Adipocyte (in vitro differentiated cells): ENCODE data around the gene AMDHD2.

Source experiments
- DNase-seq: peaks from one replicate; pipeline ENCODE4 v3.0.0-alpha.2; 2015; ENCODE audit warnings: low read depth
- H3K27me3 ChIP-seq: replicated peaks from 2 replicates; pipeline ENCODE4 v1.7.0; 2013; ENCODE audit warnings: mild to moderate bottlenecking, low read length, moderate library complexity; ENCODE audit not compliant: control insufficient read depth, insufficient read depth
- H3K36me3 ChIP-seq: 2 replicates; pipeline ENCODE4 v1.7.0; 2013; ENCODE audit warnings: low read length, mild to moderate bottlenecking, moderate library complexity; ENCODE audit not compliant: control insufficient read depth, insufficient read depth, severe bottlenecking
- H3K4me1 ChIP-seq: 2 replicates; pipeline ENCODE4 v1.7.0; 2013; ENCODE audit warnings: mild to moderate bottlenecking, low read length, moderate library complexity; ENCODE audit not compliant: control insufficient read depth, insufficient read depth
- H3K4me3 ChIP-seq: 2 replicates; pipeline ENCODE4 v1.7.0; 2013; ENCODE audit warnings: mild to moderate bottlenecking, low read length, moderate library complexity
- H3K9ac ChIP-seq: 2 replicates; pipeline ENCODE4 v1.7.0; 2013; ENCODE audit warnings: mild to moderate bottlenecking, low read length, moderate library complexity
- H3K9me3 ChIP-seq: 2 replicates; pipeline ENCODE4 v1.7.0; 2013; ENCODE audit warnings: mild to moderate bottlenecking, low read length, moderate library complexity; ENCODE audit not compliant: control insufficient read depth

The AMDHD2 gene

DNA sequence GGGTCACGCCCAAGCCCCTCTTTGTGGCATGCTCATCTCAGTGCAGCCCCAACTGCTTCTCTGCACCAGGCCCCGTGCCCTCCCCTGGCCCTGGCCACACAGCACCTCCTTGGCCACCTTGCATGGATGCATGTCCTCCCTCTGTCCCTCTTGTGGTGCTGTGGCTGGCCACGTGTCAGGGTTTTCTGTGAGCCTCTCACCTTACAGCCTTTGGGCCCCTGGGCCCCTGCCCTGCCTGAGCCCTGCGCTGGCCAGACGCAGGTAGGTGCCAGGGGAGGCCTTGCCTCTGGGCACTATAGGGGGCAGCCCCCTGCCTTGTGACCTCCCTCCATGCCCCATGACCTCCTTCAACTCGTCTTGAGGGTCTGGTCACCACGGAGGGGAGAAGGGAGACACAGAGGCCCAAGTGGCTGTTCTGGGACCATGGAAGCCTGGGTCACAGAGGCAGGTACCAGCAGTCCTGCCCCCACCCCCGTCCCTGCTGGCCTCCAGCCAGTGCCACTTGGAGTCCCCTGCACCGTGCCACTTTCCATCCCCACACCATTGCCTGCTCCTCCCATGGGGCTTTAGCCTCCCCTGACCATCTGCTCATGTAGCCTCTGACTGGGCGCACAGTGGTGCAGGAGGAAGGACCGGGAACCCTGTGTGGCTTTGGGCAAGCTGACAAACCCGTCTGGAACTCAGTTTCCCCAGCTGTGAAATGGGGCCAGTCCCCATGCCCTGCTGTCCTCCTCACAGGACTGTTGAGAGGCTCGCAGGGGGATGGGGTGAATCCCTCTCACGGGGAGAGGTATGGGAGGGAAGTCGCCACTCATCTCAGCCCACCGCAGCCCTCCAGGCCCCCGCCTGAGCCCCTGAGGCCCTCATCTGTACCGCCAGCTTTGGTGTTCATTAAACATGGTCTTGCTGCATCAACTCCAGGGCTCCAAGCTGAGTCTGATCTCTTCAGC lies 17.9 kb upstream of the AMDHD2 start:
- Histone ChIP-seq H3K4me3 (no peak overlapping the region), H3K9ac (peak overlapping the region; percentile 9), H3K36me3 (no peaks in the 10 kb centered on the region), H3K4me1 (peaks cover 39% of the 10 kb centered on the region), H3K9me3 (no peaks in the 10 kb centered on the region), H3K27me3 (no peaks in the 10 kb centered on the region)
- DNase-seq = no peak

DNA sequence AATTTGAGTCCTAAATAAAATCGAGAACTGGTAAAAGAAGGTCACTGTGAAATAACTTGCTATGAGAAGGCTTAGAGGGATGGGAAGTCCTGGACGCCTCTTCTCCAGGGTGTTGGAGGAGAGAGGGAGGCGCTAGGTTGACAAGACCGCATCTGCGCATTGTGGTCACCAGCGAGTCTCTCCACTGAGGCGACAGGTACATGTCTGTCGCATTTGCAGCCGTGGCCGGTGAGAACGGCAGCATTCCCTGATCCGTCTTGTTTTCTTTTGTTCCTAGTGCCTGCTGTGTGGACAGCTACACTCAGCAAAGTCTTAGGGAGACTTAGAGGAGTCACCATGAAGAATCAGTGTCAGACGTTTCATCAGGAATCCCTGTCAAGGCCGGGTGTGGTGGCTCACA lies 14.5 kb upstream of the AMDHD2 start:
- no peaks in the 10 kb centered on the region for H3K36me3 ChIP-seq
- no peaks in the 10 kb centered on the region for H3K27me3 ChIP-seq
- H3K4me1 ChIP-seq = peaks cover 30% of the 10 kb centered on the region
- H3K4me3 ChIP-seq = no peak overlapping the region
- DNase-seq = no peak
- no peaks in the 10 kb centered on the region for H3K9me3 ChIP-seq
- H3K9ac ChIP-seq = no peak overlapping the region

DNA sequence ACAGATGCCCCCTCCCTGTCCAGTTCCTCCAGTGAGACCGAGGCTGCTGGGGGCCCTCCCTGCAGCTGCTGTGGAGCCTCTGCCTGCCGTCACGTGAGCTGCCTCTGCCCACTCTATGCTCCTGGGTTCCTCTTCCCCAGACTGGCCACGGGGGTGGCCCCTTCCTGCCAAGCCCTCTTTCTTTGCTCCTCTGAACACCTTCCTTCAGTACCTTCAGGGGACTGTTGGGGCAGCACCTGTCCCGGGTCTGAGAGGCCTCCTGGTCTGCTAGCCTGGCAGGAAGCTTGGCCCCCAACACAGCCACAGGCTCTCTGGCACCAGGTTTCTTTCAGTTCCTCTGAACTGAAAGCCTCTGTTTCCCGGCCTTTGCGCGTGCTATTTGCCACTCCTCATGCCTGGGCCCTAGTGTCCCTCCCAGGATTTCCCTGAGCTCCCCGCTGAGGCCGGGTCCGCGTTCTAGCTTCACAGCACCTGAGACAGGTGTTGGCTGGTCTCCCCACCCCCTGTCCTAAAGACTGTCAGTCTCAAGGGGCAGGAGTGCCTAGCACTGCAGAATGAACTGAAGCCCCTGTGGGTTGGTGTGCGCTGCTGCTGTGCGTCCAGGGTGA lies 13.0 kb upstream of the AMDHD2 start:
- Histone ChIP-seq H3K9ac (no peak overlapping the region), H3K4me1 (peaks cover 31% of the 10 kb centered on the region), H3K4me3 (no peak overlapping the region), H3K27me3 (no peaks in the 10 kb centered on the region), H3K9me3 (no peaks in the 10 kb centered on the region), H3K36me3 (no peaks in the 10 kb centered on the region)
- DNase-seq = no peak

DNA sequence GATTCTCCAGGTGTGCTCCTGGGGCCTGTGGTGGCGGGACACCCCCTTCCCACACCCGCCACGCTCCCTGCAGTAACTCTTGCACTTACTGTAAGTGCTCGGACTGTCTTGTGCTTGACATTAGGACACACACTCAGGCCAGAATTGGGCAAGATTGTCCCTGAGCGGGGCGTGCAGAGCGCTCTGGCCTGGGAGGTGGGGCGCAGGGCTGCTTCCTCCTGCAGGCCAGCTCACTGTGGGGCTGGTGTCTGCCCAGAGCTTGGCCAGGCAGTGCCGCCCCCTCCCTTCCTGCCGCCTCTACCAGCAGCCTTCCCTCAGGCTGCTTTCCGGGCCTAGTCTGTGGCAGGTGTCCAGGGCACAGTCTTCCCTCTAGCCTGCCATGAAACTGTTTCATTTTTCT lies 12.5 kb upstream of the AMDHD2 start:
- H3K9ac ChIP-seq = no peak overlapping the region
- H3K4me1 ChIP-seq = peaks cover 26% of the 10 kb centered on the region
- no peak overlapping the region for H3K4me3 ChIP-seq
- H3K9me3 ChIP-seq = no peaks in the 10 kb centered on the region
- DNase-seq = no peak
- no peaks in the 10 kb centered on the region for H3K27me3 ChIP-seq
- H3K36me3 ChIP-seq = no peaks in the 10 kb centered on the region

DNA sequence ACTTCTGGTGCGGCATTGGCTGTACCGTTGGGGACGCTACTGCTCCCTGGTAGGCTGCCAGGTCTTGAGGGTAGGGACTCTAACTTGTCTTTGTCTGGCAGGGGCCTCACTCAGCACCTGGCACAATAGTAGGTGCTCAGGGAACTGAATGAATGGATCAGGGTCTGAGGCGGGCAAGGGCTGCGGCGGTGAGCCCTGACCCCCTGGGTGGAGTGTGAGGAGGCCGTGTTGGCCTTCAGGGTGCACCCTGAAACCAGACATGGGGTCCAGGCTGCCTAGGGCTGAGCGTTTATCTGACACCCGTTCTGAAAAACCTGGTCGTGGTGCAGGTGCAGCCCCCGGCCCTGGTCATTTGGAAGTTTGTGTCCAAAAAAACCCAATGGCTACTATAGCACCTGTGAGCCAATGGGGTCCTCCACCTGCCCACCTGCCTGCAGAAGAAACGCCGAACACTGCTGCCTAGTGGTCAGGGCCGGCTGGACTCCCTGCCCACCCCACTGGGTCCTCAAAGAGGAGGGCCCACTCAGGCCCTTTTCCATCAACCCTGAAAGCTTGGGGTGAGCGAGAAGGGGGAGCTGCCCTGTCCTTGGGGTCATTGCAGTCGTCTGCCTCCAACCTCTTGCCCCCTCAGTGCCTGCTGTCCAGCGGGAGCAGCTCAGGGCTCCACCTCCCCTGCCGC lies 11.3 kb upstream of the AMDHD2 start:
- no peak for DNase-seq
- Histone ChIP-seq H3K36me3 (no peaks in the 10 kb centered on the region), H3K4me1 (peaks cover 19% of the 10 kb centered on the region), H3K9me3 (no peaks in the 10 kb centered on the region), H3K27me3 (no peaks in the 10 kb centered on the region), H3K9ac (no peak overlapping the region), H3K4me3 (no peak overlapping the region)

DNA sequence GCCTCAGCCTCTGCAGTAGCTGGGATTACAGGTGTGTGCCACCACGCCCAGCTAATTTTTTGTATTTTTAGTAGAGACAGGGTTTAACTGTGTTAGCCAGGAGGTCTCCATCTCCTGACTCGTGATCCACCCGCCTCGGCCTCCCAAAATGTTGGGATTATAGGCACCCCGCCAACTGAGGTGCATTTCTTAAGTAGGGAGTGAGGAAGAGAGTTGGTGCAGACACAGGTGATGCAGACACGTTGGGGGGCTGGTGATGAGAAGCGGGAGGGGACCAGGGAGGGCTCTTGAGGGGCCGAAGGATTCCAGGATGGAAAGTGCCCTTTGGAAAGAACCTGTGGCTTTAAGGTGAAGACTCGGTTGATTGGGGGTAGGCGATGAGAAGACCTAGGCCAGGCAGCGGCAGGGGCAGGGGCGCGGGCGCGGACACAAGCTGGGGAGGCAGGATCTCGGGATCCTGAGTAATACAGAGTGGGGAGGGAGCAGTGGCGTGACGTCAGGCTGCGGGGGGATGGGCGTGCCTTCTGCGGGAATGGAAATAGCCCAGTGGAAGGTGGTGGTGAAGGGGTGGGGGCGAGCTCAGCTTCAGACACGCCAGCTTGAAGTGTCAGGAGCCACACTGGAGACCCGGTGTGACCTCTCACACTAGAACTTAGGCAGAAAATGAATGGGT lies 8.9 kb upstream of the AMDHD2 start:
- Histone ChIP-seq H3K9ac (peak overlapping the region; percentile 66), H3K4me3 (peak overlapping the region; percentile 52), H3K36me3 (no peaks in the 10 kb centered on the region), H3K9me3 (no peaks in the 10 kb centered on the region), H3K27me3 (no peaks in the 10 kb centered on the region), H3K4me1 (peaks cover 31% of the 10 kb centered on the region)
- peak; percentile 67 for DNase-seq

DNA sequence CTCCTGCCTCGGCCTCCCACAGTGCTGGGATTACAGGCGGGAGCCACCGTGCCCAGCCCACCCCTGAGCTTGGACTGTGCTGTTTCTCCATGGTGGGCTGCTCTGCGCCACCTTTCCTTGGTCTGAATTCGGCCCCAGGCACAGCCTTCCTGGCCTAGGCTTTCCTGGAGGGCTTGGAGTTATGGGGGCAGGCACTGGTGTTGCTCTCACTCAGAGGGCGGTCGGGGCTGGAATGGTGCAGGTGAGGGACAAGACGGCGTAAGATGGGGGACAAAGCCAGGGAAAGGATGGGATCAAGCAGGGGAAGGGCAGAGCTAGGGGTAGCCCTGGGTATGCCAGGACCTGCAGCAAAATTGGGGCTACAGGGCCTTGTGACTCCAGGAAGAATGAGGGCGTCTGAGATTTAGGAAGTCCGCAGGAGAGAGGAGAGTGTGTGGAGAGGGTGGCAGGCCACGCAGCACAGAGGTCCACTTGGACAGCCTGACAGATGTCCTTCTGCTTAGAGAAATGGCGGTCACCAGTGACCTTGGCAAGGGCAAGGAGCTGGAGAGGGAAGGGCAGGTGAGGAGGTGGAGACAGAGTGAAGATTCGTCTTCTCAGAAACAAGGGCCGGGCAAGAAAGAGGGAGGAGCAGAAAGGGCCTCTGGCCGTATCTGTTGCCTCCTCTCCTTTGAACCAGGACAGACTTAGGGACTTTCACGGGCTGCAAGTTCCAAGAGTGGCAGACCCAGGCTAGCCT lies 8.0 kb upstream of the AMDHD2 start:
- no peak for DNase-seq
- no peaks in the 10 kb centered on the region for H3K27me3 ChIP-seq
- H3K36me3 ChIP-seq = no peaks in the 10 kb centered on the region
- H3K9ac ChIP-seq = no peak overlapping the region
- no peaks in the 10 kb centered on the region for H3K9me3 ChIP-seq
- peaks cover 39% of the 10 kb centered on the region for H3K4me1 ChIP-seq
- no peak overlapping the region for H3K4me3 ChIP-seq

DNA sequence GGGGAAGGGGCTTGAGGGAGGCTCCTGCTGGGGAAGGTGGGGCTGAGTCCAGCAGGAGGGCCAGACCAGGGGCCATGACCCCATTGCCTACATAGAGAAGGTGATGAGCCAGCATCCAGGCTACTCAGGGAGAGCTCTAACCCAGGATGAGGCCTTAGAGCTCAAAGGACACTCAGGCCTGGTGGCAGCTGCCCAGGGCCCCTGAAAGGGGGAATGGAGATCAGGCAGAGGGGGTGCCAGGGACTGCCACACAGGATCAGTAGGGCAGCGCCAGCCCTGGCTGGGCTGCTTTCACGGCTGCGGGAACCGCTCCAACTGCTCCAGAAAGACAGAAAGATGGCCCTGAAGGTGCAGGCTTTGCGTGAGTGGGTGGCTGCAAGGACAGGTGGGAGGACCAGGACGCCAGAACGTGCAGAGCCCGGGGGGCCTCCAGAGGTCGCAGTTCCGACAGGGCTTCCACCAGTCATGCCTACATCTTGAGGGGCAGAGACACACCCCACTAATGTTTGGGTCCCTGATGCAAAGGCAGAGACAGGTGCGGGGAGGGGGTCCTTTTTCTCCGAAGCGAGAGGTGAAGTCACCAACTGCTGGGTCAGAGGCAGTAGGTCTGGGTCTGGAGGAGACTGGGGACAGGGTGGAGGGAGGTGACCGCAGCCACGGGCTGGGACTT lies 7.3 kb upstream of the AMDHD2 start:
- DNase-seq = no peak
- H3K9me3 ChIP-seq = no peaks in the 10 kb centered on the region
- peak overlapping the region; percentile 86 for H3K4me3 ChIP-seq
- H3K36me3 ChIP-seq = no peaks in the 10 kb centered on the region
- H3K27me3 ChIP-seq = no peaks in the 10 kb centered on the region
- H3K9ac ChIP-seq = no peak overlapping the region
- H3K4me1 ChIP-seq = peaks cover 42% of the 10 kb centered on the region

DNA sequence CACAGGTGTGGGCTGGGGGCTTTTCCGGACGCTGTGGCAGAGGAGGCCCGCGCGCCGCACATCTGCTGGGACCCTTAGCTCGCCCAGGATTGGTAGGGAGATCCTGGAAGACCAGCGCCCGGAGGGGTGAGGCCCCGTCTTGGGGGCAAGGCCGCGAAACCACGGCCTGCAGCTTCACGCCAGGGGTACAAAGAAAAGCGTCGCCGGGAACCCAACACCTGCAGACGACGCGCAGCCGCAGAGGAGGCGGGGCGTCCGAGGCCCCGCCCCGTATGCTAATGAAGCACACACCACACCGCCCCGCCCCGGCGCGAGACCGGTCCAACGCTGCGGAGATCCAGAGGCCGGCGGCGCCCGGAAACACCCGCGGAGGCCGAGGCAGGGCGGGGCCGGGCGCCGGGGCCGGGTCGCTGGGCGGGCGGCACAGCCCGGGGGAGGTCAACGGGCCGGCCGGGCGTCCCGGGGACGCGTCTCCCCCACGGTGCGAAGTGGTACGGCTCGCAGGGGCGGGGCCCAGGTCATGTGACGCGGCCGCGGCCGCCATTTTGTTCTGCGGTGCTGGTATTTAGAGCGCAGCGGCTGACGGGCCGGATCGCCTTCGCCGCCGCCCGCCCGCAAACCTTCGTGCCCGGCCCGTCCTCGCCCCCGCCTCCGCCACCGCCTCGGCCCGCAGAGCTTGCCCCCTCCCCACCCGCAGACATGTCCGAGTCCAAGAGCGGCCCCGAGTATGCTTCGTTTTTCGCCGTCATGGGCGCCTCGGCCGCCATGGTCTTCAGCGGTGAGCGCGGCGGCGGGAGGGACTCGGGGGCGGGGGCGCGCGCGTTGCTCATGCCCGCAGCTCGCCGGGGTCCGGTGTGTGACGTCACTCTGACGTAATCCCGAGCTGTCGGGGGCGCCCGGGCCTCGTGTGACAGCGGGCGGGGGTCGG lies 6.5 kb upstream of the AMDHD2 start, which contains the start of gene ATP6V0C:
Gene ATP6V0C, plus strand, starts transcription at position 548 of the 928 bp plus-strand sequence. Its CDS starts 152 bp downstream, at position 700.
- H3K4me3 ChIP-seq = peak within 1 kb of the TSS; percentile 86
- no peaks in the 10 kb centered on the region for H3K36me3 ChIP-seq
- H3K9ac ChIP-seq = peak within 1 kb of the TSS; percentile 93

More for the DNA sequence above, 6.5 kb upstream of the AMDHD2 start, which contains the start of gene ATP6V0C:
- no peaks in the 10 kb centered on the region for H3K27me3 ChIP-seq
- peak; percentile 95 for DNase-seq
- H3K4me1 ChIP-seq = peaks cover 46% of the 10 kb centered on the region
- no peaks in the 10 kb centered on the region for H3K9me3 ChIP-seq
